WTC11 (cell line): ENCODE results near the gene SRRM3.

Experiments
- ATF3 ChIP-seq: sonication (generic); formaldehyde crosslinking; conservative IDR thresholded peaks from 2 replicates; pipeline ENCODE4 v1.8.1; 2022; ENCODE audit warnings: mild to moderate bottlenecking, missing genetic modification reagents
- CTCF ChIP-seq: fragments of 200-600 bp; IDR thresholded peaks from 2 replicates; pipeline ENCODE4 v1.8.0; 2022; ENCODE audit warnings: antibody characterized with exemption
- IRF2 ChIP-seq: sonication (generic); formaldehyde crosslinking; IDR thresholded peaks from 2 replicates; pipeline ENCODE4 v1.8.0; 2022; ENCODE audit warnings: low read depth, missing genetic modification reagents, borderline replicate concordance
- MAX ChIP-seq: sonication (generic); formaldehyde crosslinking; IDR thresholded peaks from 2 replicates; pipeline ENCODE4 v1.8.0; 2022; ENCODE audit warnings: mild to moderate bottlenecking, missing genetic modification reagents
- PRRX2 ChIP-seq: fragments of 250-450 bp; sonication (Bioruptor Pico); IDR thresholded peaks from 2 replicates; pipeline ENCODE4 v1.8.0; 2021; ENCODE audit warnings: mild to moderate bottlenecking
- SMAD3 ChIP-seq: sonication (generic); formaldehyde crosslinking; IDR thresholded peaks from 2 replicates; pipeline ENCODE4 v1.8.0; 2022; ENCODE audit warnings: missing genetic modification reagents, mild to moderate bottlenecking, borderline replicate concordance
- SP1 ChIP-seq: sonication (generic); formaldehyde crosslinking; conservative IDR thresholded peaks from 2 replicates; pipeline ENCODE4 v1.8.1; 2022; ENCODE audit warnings: missing genetic modification reagents
- USF1 ChIP-seq: sonication (generic); formaldehyde crosslinking; IDR thresholded peaks from 2 replicates; pipeline ENCODE4 v1.8.0; 2022; ENCODE audit warnings: mild to moderate bottlenecking, missing genetic modification reagents
- ZBTB43 ChIP-seq: sonication (generic); formaldehyde crosslinking; IDR thresholded peaks from 2 replicates; pipeline ENCODE4 v1.8.1; 2023; ENCODE audit warnings: mild to moderate bottlenecking, missing genetic modification reagents
- ZNF263 ChIP-seq: sonication (generic); formaldehyde crosslinking; IDR thresholded peaks from 2 replicates; pipeline ENCODE4 v1.8.1; 2022; ENCODE audit warnings: low read depth, mild to moderate bottlenecking, moderate library complexity, missing genetic modification reagents
- ZNF317 ChIP-seq: sonication (generic); formaldehyde crosslinking; IDR thresholded peaks from 2 replicates; pipeline ENCODE4 v1.8.1; 2023; ENCODE audit warnings: low read depth, mild to moderate bottlenecking, moderate library complexity, missing genetic modification reagents, borderline replicate concordance

- no peak; the same call in none of the 2 replicates for TF ChIP-seq SP1 (CRISPR knock-in tag)
- TF ChIP-seq PRRX2 (CRISPR knock-in tag), result peak; percentile 76; the same call in 1 of the 2 replicates
- no peak for TF ChIP-seq IRF2 (CRISPR knock-in tag)
- TF ChIP-seq CTCF, result no peak
- 0 out of 2 replicates have a peak, but pooled peaks have one; percentile 18 for TF ChIP-seq USF1 (CRISPR knock-in tag)
- no peak for TF ChIP-seq ZNF263 (CRISPR knock-in tag)
- no peak for TF ChIP-seq ATF3 (CRISPR knock-in tag)
- TF ChIP-seq SMAD3 (CRISPR knock-in tag), result peak; percentile 33; the same call in 1 of the 2 replicates
- no peak for TF ChIP-seq ZNF317 (CRISPR knock-in tag)
- no peak; the same call in 1 of the 2 replicates for TF ChIP-seq ZBTB43 (CRISPR knock-in tag)
- 0 out of 2 replicates have a peak, but pooled peaks have one; percentile 10 for TF ChIP-seq MAX (CRISPR knock-in tag)
Measured at GRCh38 chr7:76317782-76318487, 116.2 kb downstream of the SRRM3 start.
